Measurements from ENCODE around the gene TMEM88.
A peak's percentile ranks its signal among the peaks of the same experiment; 100 is the strongest.

The TMEM88 gene

DNA sequence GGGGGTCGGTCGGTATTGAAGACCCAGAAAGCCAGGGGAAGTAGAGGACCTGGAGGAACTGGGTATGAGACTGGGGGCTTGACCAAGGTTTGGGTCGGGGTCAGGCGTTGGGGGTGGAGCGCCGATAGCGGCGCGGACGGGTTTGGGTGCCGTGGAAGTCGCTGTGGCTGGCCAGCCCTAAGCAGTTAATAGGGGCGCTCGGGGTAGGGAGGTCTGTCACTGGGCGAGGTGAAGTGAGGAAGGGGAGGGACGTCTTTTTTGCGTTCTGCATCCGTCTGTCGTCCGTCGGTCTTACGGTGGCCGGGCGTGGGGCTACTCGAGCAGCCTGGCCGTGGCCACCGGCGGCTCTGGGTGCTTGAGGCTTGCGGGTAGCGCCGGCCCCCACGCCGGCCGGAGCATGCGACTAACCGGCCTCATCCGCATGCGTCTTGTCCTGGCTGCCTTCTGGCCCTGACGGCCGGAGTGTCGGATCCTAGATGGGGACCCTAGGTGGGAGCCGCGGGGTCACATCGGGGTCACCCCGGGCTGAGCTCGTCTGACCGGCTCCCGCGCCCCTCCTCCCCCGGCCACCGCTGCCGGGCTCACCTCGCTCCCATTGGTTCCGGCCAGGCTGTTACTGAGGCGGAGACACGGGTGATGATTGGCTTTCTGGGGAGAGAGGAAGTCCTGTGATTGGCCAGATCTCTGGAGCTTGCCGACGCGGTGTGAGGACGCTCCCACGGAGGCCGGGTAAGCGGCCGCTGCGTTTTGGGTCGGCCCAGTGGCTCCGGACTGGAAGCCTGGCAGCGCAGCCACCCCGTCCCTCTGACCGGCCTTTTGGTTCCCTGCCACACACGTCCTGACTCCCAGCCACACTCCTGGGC lies 10.3 kb upstream of the TMEM88 start:
- DNase-seq = peak; percentile 84

DNA sequence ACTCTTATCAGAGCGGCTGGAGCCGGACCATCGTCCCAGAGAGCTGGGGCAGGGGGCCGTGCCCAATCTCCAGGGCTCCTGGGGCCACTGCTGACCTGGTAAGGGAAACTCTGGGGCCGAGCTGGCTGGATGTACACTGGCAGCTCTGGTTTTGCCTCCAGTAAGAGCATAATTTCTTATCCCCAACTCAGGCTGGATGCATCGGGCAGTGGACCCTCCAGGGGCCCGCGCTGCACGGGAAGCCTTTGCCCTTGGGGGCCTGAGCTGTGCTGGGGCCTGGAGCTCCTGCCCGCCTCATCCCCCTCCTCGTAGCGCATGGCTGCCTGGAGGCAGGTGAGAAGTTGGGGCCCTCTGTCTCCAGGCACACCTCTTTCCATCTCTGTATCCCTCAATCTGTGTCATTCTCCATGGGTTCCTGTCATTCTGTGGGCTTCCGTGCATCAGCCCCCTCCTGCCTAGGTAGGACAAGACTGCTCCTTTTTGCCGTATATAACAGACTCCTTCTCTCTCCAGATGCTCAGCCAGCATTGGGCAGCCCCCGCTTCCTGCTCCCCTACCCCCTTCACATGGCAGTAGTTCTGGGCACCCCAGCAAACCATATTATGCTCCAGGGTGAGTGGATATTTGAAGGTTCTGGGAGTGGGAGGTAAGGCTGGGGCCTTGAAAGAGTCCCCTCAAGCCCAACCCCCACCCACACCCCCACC lies 9.4 kb upstream of the TMEM88 start:
- DNase-seq = no peak

DNA sequence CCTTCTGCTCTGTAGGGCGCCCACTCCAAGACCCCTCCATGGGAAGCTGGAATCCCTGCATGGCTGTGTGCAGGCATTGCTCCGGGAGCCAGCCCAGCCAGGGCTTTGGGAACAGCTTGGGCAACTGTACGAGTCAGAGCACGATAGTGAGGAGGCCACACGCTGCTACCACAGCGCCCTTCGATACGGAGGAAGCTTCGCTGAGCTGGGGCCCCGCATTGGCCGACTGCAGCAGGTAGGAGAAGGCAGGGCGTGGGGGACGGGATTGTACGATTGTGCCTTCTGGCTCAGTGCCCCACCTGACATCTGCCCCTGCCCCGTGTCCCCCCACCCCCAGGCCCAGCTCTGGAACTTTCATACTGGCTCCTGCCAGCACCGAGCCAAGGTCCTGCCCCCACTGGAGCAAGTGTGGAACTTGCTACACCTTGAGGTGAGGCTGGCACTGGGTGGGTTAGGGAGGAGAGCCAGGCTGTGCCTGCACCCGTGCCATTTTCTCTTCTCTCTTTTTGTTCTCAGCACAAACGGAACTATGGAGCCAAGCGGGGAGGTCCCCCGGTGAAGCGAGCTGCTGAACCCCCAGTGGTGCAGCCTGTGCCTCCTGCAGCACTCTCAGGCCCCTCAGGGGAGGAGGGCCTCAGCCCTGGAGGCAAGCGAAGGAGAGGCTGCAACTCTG lies 8.7 kb upstream of the TMEM88 start:
- DNase-seq = no peak

DNA sequence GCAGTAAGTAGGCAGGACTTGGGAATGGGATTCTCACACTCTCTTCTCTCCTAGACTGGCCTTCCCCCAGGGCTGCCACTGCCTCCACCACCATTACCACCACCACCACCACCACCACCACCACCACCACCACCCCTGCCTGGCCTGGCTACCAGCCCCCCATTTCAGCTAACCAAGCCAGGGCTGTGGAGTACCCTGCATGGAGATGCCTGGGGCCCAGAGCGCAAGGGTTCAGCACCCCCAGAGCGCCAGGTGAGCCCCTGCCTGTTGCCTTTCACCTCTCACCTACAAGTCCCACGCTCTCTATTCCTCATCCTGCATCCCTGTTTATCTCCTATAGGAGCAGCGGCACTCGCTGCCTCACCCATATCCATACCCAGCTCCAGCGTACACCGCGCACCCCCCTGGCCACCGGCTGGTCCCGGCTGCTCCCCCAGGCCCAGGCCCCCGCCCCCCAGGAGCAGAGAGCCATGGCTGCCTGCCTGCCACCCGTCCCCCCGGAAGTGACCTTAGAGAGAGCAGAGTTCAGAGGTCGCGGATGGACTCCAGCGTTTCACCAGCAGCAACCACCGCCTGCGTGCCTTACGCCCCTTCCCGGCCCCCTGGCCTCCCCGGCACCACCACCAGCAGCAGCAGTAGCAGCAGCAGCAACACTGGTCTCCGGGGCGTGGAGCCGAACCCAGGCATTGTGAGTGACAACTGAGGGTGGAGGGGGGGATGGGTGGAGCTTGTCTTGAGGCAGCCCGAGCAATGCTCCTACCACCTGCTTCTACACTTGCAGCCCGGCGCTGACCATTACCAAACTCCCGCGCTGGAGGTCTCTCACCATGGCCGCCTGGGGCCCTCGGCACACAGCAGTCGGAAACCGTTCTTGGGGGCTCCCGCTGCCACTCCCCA lies 7.9 kb upstream of the TMEM88 start:
- DNase-seq = no peak

DNA sequence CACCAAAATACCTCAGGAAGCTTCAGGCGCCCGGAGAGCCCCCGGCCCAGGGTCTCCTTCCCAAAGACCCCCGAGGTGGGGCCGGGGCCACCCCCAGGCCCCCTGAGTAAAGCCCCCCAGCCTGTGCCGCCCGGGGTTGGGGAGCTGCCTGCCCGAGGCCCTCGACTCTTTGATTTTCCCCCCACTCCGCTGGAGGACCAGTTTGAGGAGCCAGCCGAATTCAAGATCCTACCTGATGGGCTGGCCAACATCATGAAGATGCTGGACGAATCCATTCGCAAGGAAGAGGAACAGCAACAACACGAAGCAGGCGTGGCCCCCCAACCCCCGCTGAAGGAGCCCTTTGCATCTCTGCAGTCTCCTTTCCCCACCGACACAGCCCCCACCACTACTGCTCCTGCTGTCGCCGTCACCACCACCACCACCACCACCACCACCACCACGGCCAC lies 6.7 kb upstream of the TMEM88 start:
- DNase-seq = no peak

DNA sequence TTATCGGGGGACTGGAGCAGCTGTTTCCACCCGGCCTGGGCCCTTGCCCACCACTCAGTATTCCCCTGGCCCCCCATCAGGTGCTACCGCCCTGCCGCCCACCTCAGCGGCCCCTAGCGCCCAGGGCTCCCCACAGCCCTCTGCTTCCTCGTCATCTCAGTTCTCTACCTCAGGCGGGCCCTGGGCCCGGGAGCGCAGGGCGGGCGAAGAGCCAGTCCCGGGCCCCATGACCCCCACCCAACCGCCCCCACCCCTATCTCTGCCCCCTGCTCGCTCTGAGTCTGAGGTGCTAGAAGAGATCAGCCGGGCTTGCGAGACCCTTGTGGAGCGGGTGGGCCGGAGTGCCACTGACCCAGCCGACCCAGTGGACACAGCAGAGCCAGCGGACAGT lies 6.1 kb upstream of the TMEM88 start:
- DNase-seq = no peak

DNA sequence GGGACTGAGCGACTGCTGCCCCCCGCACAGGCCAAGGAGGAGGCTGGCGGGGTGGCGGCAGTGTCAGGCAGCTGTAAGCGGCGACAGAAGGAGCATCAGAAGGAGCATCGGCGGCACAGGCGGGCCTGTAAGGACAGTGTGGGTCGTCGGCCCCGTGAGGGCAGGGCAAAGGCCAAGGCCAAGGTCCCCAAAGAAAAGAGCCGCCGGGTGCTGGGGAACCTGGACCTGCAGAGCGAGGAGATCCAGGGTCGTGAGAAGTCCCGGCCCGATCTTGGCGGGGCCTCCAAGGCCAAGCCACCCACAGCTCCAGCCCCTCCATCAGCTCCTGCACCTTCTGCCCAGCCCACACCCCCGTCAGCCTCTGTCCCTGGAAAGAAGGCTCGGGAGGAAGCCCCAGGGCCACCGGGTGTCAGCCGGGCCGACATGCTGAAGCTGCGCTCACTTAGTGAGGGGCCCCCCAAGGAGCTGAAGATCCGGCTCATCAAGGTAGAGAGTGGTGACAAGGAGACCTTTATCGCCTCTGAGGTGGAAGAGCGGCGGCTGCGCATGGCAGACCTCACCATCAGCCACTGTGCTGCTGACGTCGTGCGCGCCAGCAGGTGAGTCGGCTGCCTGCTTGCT lies 5.6 kb upstream of the TMEM88 start:
- DNase-seq = no peak

DNA sequence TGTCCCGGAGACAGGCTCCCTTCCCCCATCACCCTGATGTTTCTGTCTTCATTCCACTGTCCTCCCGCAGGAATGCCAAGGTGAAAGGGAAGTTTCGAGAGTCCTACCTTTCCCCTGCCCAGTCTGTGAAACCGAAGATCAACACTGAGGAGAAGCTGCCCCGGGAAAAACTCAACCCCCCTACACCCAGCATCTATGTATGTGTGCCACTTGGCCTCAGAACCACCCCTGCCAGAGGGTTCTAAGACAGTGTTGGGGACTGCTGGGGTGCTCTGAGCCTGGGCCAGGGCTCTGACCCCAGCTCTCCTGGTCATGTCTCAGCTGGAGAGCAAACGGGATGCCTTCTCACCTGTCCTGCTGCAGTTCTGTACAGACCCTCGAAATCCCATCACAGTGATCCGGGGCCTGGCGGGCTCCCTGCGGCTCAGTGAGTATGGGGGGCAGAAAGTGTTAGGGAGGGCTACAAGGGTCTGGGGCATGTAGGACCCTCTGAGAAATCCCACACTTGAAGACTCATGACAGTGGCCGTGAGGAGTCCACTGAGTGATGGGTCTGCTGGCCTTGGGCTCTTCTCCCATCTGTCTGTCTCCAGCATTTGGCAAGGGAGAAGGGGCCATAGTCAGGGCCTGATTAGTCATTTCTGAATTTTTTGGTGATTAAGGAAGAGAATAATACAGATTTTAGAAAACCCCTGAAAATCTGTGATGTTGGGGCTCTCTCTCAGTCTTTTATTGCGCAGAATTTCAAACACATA lies 4.9 kb upstream of the TMEM88 start:
- no peak for DNase-seq

DNA sequence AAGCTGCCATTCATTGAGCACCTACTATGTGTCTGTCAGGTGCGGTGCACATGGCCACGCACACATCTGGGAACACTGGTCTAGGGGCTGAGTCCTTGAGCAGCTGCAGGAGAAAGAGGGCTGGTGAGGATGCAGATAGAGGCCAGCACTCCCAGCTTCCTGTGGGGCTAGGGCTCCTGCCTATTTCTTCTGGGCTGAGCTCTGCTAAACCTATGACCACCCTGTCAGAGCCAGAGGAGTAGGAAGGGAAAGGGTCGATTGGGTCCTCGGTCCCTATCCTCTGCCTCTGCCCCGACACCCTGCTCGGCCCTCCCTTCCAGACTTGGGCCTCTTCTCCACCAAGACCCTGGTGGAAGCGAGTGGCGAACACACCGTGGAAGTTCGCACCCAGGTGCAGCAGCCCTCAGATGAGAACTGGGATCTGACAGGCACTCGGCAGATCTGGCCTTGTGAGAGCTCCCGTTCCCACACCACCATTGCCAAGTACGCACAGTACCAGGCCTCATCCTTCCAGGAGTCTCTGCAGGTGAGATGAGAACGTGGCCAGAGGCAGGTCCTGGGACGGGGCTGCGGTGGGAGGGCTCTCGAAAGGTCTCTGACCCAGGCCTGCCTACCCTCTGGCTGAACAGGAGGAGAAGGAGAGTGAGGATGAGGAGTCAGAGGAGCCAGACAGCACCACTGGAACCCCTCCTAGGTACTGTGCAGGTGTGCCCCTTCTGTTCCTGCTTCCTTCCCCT lies 4.0 kb upstream of the TMEM88 start:
- DNase-seq = no peak

DNA sequence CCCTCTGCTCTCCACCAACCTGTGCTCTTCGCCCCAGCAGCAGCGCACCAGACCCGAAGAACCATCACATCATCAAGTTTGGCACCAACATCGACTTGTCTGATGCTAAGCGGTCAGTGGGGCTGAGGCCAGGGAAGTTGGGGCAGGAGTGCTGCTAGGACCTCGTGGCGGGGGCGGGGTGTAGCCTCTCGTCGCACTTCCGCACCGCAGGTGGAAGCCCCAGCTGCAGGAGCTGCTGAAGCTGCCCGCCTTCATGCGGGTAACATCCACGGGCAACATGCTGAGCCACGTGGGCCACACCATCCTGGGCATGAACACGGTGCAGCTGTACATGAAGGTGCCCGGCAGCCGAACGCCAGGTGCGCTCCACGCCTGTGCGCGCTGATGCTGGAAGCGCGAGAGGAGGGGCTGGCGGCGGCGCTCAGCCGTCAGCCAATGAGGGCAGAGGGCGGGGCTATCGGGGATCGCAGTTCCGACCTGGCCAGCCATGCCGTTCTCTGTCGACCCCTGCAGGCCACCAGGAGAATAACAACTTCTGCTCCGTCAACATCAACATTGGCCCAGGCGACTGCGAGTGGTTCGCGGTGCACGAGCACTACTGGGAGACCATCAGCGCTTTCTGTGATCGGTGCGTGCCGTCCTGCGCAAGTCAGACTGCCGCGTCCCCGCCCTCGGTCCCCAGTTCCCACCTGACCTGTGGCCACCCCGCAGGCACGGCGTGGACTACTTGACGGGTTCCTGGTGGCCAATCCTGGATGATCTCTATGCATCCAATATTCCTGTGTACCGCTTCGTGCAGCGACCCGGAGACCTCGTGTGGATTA lies 3.2 kb upstream of the TMEM88 start:
- DNase-seq = peak; percentile 94

DNA sequence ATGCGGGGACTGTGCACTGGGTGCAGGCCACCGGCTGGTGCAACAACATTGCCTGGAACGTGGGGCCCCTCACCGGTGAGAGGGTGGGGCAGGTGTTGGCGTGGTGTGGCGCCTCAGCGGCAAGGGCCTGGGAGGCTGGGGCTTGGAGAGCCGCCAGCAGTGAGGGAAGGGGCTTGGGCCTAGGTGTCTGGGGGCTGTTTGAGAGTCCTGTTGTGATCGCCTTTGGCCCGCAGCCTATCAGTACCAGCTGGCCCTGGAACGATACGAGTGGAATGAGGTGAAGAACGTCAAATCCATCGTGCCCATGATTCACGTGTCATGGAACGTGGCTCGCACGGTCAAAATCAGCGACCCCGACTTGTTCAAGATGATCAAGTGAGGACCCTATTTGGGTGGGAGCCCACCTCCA lies 2.6 kb upstream of the TMEM88 start:
- DNase-seq = no peak

DNA sequence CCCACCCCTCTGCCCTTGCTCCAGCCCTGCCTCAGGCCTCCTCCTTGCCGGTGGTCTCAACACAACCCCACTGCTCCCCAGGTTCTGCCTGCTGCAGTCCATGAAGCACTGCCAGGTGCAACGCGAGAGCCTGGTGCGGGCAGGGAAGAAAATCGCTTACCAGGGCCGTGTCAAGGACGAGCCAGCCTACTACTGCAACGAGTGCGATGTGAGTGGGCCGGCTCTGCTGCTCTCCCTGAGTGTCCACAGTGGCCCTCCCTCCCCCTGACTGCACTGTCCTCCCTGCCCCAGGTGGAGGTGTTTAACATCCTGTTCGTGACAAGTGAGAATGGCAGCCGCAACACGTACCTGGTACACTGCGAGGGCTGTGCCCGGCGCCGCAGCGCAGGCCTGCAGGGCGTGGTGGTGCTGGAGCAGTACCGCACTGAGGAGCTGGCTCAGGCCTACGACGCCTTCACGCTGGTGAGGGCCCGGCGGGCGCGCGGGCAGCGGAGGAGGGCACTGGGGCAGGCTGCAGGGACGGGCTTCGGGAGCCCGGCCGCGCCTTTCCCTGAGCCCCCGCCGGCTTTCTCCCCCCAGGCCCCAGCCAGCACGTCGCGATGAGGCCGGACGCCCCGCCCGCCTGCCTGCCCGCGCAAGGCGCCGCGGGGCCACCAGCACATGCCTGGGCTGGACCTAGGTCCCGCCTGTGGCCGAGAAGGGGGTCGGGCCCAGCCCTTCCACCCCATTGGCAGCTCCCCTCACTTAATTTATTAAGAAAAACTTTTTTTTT lies 1.8 kb upstream of the TMEM88 start:
- no peak for DNase-seq

DNA sequence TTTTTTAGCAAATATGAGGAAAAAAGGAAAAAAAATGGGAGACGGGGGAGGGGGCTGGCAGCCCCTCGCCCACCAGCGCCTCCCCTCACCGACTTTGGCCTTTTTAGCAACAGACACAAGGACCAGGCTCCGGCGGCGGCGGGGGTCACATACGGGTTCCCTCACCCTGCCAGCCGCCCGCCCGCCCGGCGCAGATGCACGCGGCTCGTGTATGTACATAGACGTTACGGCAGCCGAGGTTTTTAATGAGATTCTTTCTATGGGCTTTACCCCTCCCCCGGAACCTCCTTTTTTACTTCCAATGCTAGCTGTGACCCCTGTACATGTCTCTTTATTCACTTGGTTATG lies 1.2 kb upstream of the TMEM88 start:
- no peak for DNase-seq

DNA sequence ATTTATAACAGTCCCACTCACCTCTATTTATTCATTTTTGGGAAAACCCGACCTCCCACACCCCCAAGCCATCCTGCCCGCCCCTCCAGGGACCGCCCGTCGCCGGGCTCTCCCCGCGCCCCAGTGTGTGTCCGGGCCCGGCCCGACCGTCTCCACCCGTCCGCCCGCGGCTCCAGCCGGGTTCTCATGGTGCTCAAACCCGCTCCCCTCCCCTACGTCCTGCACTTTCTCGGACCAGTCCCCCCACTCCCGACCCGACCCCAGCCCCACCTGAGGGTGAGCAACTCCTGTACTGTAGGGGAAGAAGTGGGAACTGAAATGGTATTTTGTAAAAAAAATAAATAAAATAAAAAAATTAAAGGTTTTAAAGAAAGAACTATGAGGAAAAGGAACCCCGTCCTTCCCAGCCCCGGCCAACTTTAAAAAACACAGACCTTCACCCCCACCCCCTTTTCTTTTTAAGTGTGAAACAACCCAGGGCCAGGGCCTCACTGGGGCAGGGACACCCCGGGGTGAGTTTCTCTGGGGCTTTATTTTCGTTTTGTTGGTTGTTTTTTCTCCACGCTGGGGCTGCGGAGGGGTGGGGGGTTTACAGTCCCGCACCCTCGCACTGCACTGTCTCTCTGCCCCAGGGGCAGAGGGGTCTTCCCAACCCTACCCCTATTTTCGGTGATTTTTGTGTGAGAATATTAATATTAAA lies 638 bp upstream of the TMEM88 start:
- DNase-seq = no peak

DNA sequence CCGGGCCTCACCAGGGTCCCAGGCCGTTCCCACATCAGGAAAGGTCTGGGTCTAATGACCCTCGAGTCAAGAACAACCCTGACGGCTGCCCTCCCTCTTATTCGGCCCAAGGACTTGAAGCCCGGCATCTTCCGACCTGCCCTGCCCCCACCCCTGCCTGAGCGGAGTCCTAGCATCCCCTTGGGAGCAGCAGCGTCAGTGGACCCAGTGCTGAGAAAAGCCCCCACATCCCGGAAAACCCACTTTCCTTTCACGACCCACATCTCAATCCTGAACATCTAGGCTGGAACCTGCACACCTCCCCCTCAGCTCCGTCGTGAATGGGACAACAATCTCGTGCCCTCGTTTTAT lies 769 bp downstream of the TMEM88 start:
- no peak for DNase-seq

DNA sequence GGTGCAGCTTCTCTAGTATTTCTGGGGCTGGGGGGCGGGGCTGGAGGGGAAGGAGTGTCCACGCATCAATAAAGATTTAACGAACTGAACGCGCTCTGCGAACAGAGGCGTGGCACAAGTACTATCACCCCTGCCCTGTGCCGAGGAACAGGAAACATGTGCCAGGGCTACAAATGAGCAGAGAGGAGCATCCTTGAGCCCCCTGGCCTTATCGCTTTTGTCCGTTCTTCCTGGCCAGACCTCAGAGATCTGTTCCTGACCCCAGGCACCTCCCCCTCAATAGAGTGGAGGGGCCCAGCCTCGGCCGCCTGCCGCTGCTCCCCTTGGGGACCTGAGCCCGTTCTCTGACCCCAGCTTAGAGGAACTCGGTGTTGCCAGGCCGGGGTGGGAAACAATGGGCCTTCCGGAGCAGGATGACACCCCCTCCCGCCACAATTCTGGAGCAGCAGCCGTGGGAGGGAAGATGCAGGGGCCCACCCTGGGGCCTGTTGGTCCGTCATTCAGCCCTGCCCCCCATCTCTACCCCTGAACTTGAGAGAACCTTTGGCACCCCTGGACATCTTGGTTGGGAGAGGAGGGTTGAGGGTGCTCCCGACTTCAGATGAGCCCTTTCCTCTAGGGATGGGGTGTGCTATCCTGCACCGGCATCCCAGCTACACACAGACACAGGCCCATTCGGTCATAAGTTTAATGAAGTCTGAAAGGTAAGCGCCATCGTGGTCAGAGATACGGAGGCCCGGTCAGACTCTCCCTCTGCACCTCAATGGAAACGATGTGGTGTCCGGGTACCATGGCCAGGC lies 1.3 kb downstream of the TMEM88 start:
- no peak for DNase-seq

Measured in central memory CD4-positive, alpha-beta T cell (primary cell).